ENCODE measurements around the gene RXFP1. TPM values are rescaled to one million over a fixed set of nuclear protein-coding genes. Genes with fewer than 3 reads are reported as not detected.

Gene RXFP1
- polyA plus RNA-seq, 1 of the 3 experiments (the other 2 are of a cell fraction) = not detected

DNA sequence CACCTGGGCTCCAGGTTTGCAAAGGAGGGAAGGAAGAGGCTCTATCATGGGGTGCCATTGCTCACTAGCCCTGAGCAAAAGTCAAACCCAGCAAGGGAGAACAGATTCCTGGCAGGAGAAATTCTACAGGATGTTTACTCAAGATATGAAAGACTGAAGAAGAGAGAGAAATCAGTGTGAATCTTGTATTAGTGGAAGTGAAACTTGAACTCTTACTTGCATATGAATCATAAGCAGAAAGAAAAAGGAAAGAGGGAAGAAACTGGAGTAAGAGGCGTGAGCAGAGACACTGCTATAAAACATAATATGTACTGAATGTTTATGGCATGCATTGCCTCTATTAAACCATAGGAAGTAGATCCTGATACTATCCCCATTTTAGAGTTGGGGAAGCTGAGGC lies 89.1 kb downstream of the RXFP1 start:
- no peak overlapping the region for H2AFZ ChIP-seq (ENCODE audit: low read depth)
- H3K9me2 ChIP-seq = no peaks in the 10 kb centered on the region

More for the DNA sequence above, 89.1 kb downstream of the RXFP1 start:
- Histone ChIP-seq H3K27me3 (ENCODE audit: insufficient read depth) (no peaks in the 10 kb centered on the region), H3K4me3 (ENCODE audit: low read depth in 2 of 2, low read length in 1 of 2) (no peak overlapping the region), H4K20me1 (ENCODE audit: insufficient read depth) (no peaks in the 10 kb centered on the region), H3K9me3 (no peaks in the 10 kb centered on the region), H3K27ac (ENCODE audit: low read depth in 2 of 2, low read length in 1 of 2) (no peak overlapping the region), H3F3A (replicated peaks; ENCODE audit: insufficient read depth) (no peaks in the 10 kb centered on the region), H3K4me1 (ENCODE audit: control insufficient read depth in 1 of 2, insufficient read depth in 2 of 2, low read depth in 1 of 2, low read length in 1 of 2) (no peaks in the 10 kb centered on the region), H3K36me3 (replicated peaks in 1 of 2; ENCODE audit: control insufficient read depth in 1 of 2, insufficient read depth in 2 of 2, low read length in 1 of 2) (no peaks in the 10 kb centered on the region), H3K9ac (no peak overlapping the region), H3K4me2 (no peak overlapping the region), H3K79me2 (ENCODE audit: insufficient read depth) (no peaks in the 10 kb centered on the region)
- WGBS (ENCODE audit: low lambda C conversion rate) = 42% methylated on average over 1 of the region's 1 CpG
- no peak for TF ChIP-seq TEAD4 (IDR thresholded peaks at IDR 0.05; ENCODE audit: borderline replicate concordance, insufficient read depth)
- no peak for TF ChIP-seq SIN3A (IDR thresholded peaks at IDR 0.05; ENCODE audit: borderline replicate concordance, low read depth, low read length)
- TF ChIP-seq EZH2phosphoT487 (IDR thresholded peaks at IDR 0.05; ENCODE audit: borderline replicate concordance, low read depth) = no peak
- TF ChIP-seq TCF12 (IDR thresholded peaks at IDR 0.05) = no peak
- TF ChIP-seq, protein P1, sequence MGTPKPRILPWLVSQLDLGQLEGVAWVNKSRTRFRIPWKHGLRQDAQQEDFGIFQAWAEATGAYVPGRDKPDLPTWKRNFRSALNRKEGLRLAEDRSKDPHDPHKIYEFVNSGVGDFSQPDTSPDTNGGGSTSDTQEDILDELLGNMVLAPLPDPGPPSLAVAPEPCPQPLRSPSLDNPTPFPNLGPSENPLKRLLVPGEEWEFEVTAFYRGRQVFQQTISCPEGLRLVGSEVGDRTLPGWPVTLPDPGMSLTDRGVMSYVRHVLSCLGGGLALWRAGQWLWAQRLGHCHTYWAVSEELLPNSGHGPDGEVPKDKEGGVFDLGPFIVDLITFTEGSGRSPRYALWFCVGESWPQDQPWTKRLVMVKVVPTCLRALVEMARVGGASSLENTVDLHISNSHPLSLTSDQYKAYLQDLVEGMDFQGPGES (IDR thresholded peaks at IDR 0.05; ENCODE audit: low read depth, low read length) = no peak
- TF ChIP-seq FOSL2 (IDR thresholded peaks at IDR 0.05; ENCODE audit: borderline replicate concordance, low read depth) = no peak
- TF ChIP-seq RCOR1 (IDR thresholded peaks at IDR 0.05; ENCODE audit: low read length) = no peak
- no peak for TF ChIP-seq GABPA (IDR thresholded peaks at IDR 0.05; ENCODE audit: low read depth)
- TF ChIP-seq, protein P2, sequence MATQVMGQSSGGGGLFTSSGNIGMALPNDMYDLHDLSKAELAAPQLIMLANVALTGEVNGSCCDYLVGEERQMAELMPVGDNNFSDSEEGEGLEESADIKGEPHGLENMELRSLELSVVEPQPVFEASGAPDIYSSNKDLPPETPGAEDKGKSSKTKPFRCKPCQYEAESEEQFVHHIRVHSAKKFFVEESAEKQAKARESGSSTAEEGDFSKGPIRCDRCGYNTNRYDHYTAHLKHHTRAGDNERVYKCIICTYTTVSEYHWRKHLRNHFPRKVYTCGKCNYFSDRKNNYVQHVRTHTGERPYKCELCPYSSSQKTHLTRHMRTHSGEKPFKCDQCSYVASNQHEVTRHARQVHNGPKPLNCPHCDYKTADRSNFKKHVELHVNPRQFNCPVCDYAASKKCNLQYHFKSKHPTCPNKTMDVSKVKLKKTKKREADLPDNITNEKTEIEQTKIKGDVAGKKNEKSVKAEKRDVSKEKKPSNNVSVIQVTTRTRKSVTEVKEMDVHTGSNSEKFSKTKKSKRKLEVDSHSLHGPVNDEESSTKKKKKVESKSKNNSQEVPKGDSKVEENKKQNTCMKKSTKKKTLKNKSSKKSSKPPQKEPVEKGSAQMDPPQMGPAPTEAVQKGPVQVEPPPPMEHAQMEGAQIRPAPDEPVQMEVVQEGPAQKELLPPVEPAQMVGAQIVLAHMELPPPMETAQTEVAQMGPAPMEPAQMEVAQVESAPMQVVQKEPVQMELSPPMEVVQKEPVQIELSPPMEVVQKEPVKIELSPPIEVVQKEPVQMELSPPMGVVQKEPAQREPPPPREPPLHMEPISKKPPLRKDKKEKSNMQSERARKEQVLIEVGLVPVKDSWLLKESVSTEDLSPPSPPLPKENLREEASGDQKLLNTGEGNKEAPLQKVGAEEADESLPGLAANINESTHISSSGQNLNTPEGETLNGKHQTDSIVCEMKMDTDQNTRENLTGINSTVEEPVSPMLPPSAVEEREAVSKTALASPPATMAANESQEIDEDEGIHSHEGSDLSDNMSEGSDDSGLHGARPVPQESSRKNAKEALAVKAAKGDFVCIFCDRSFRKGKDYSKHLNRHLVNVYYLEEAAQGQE (IDR thresholded peaks at IDR 0.05; ENCODE audit: low read depth, low read length) = no peak
- TF ChIP-seq, protein P3, sequence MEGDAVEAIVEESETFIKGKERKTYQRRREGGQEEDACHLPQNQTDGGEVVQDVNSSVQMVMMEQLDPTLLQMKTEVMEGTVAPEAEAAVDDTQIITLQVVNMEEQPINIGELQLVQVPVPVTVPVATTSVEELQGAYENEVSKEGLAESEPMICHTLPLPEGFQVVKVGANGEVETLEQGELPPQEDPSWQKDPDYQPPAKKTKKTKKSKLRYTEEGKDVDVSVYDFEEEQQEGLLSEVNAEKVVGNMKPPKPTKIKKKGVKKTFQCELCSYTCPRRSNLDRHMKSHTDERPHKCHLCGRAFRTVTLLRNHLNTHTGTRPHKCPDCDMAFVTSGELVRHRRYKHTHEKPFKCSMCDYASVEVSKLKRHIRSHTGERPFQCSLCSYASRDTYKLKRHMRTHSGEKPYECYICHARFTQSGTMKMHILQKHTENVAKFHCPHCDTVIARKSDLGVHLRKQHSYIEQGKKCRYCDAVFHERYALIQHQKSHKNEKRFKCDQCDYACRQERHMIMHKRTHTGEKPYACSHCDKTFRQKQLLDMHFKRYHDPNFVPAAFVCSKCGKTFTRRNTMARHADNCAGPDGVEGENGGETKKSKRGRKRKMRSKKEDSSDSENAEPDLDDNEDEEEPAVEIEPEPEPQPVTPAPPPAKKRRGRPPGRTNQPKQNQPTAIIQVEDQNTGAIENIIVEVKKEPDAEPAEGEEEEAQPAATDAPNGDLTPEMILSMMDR (IDR thresholded peaks at IDR 0.05) = no peak
- TF ChIP-seq GATA2 (CRISPR knock-in tag; IDR thresholded peaks at IDR 0.05) = no peak
- TF ChIP-seq, protein P4, sequence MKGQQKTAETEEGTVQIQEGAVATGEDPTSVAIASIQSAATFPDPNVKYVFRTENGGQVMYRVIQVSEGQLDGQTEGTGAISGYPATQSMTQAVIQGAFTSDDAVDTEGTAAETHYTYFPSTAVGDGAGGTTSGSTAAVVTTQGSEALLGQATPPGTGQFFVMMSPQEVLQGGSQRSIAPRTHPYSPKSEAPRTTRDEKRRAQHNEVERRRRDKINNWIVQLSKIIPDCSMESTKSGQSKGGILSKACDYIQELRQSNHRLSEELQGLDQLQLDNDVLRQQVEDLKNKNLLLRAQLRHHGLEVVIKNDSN (IDR thresholded peaks at IDR 0.05; ENCODE audit: borderline replicate concordance, low read depth) = no peak
- TF ChIP-seq RFX5 (IDR thresholded peaks at IDR 0.05; ENCODE audit: low read length) = no peak
- TF ChIP-seq FOXM1 (IDR thresholded peaks at IDR 0.05; ENCODE audit: low read depth) = no peak
- no peak for TF ChIP-seq RXRA (IDR thresholded peaks at IDR 0.05; ENCODE audit: borderline replicate concordance, low read depth)
- TF ChIP-seq, protein P5, sequence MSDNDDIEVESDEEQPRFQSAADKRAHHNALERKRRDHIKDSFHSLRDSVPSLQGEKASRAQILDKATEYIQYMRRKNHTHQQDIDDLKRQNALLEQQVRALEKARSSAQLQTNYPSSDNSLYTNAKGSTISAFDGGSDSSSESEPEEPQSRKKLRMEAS (IDR thresholded peaks at IDR 0.05; ENCODE audit: low read depth) = no peak
- no peak for TF ChIP-seq FOXJ3 (CRISPR knock-in tag; IDR thresholded peaks at IDR 0.05)
- CTCF ChIA-PET = interaction anchor here (0.9 kb wide), 1 partner anchor 355 kb away, joined by 3 read pairs; no protein-coding TSS in a partner anchor
- no peak for DNase-seq
- POLR2A ChIA-PET = no interaction called here

Data from SK-N-SH (cell line).